ENCODE data around the gene CDCA7L. TPM values are rescaled to one million over a fixed set of nuclear protein-coding genes. Genes with fewer than 3 reads are reported as not detected.

CDCA7L gene
- total RNA-seq, 1 experiment from 2014 or later = 107 TPM

GRCh38 chr7:21912305-21912704 is 33.4 kb downstream of the CDCA7L start:
- Histone ChIP-seq H3K9me2 (ENCODE audit: insufficient read depth) (no peaks in the 10 kb centered on the region), H2AFZ (ENCODE audit: low read depth, low read length, poor library complexity, severe bottlenecking) (no peak overlapping the region), H3K4me1 (ENCODE audit: control insufficient read depth in 1 of 2, insufficient read depth in 2 of 2, low read length in 2 of 2) (no peaks in the 10 kb centered on the region), H3K36me3 (ENCODE audit: control insufficient read depth in 1 of 2, insufficient read depth in 2 of 2, low read length in 2 of 2) (peaks cover 26 to 38% of the 10 kb centered on the region in 2 experiments; a peak in 3 of 4 replicates), H3K27ac (ENCODE audit: low read depth, low read length) (no peak overlapping the region), H3K4me2 (ENCODE audit: low read length) (no peak overlapping the region), H3K9me3 (ENCODE audit: control insufficient read depth in 1 of 2, insufficient read depth in 1 of 2, low read depth in 1 of 2, low read length in 2 of 2) (no peaks in the 10 kb centered on the region), H4K20me1 (ENCODE audit: insufficient read depth) (no peaks in the 10 kb centered on the region), H3K4me3 (replicated peaks in 1 of 2; ENCODE audit: low read depth in 1 of 2, low read length in 2 of 2) (no peak overlapping the region), H3K27me3 (ENCODE audit: insufficient read depth, low read length) (no peaks in the 10 kb centered on the region), H3K9ac (ENCODE audit: low read length) (no peak overlapping the region), H3K79me2 (ENCODE audit: insufficient read depth, low read length) (peaks cover 20% of the 10 kb centered on the region)
- ChIA-PET CTCF (no interaction called here), POLR2A (no interaction called here), RAD21 (ENCODE audit: low non-redundant PET in 1 of 2, low total read pairs in 2 of 2, uncharacterized antibody in 2 of 2, unreplicated experiment in 2 of 2) (no interaction called here)
- intact Hi-C loops (cut with micrococcal nuclease) = no loop called here
- no peak for TF ChIP-seq CBX3 (IDR thresholded peaks at IDR 0.05; ENCODE audit: low read depth)
- no peak for TF ChIP-seq SRF (IDR thresholded peaks at IDR 0.05; ENCODE audit: low read depth)
- no peak for TF ChIP-seq ELF1 (IDR thresholded peaks at IDR 0.05; ENCODE audit: borderline replicate concordance, low read depth)
- no peak for TF ChIP-seq JUND (IDR thresholded peaks at IDR 0.05)
- TF ChIP-seq YY1 (IDR thresholded peaks at IDR 0.05; ENCODE audit: extremely low read depth, insufficient replicate concordance, low read depth, low read length) = no peak
- TF ChIP-seq EGR1 (IDR thresholded peaks at IDR 0.05; ENCODE audit: low read depth) = no peak
- no peak for TF ChIP-seq ZNF274 (IDR thresholded peaks at IDR 0.05; ENCODE audit: low read depth, low read length)
- no TSS peak for BruUV-seq (replicated peaks)
- DNase-seq (ENCODE audit: low read depth, low spot score) (no peak), ATAC-seq (no peak)

GRCh38 chr7:21911341-21911875 is 34.3 kb downstream of the CDCA7L start:
- CTCF ChIA-PET = no interaction called here
- Histone ChIP-seq H3K4me1 (ENCODE audit: control insufficient read depth in 1 of 2, insufficient read depth in 2 of 2, low read length in 2 of 2) (no peaks in the 10 kb centered on the region), H3K27me3 (ENCODE audit: insufficient read depth, low read length) (no peaks in the 10 kb centered on the region), H3K9me2 (ENCODE audit: insufficient read depth) (no peaks in the 10 kb centered on the region), H4K20me1 (ENCODE audit: insufficient read depth) (no peaks in the 10 kb centered on the region), H3K9ac (ENCODE audit: low read length) (no peak overlapping the region), H3K4me2 (ENCODE audit: low read length) (no peak overlapping the region), H2AFZ (ENCODE audit: low read depth, low read length, poor library complexity, severe bottlenecking) (no peak overlapping the region), H3K79me2 (ENCODE audit: insufficient read depth, low read length) (peaks cover 17% of the 10 kb centered on the region; the same call in 1 of the 2 replicates), H3K9me3 (ENCODE audit: control insufficient read depth in 1 of 2, insufficient read depth in 1 of 2, low read depth in 1 of 2, low read length in 2 of 2) (no peaks in the 10 kb centered on the region), H3K27ac (ENCODE audit: low read depth, low read length) (no peak overlapping the region), H3K4me3 (replicated peaks in 1 of 2; ENCODE audit: low read depth in 1 of 2, low read length in 2 of 2) (no peak overlapping the region), H3K36me3 (ENCODE audit: control insufficient read depth in 1 of 2, insufficient read depth in 2 of 2, low read length in 2 of 2) (peaks cover 34 to 42% of the 10 kb centered on the region in 2 experiments; a peak in 3 of 4 replicates)
- POLR2A ChIA-PET = no interaction called here
- RAD21 ChIA-PET (ENCODE audit: low non-redundant PET in 1 of 2, low total read pairs in 2 of 2, uncharacterized antibody in 2 of 2, unreplicated experiment in 2 of 2) = no interaction called here
- ATAC-seq (no peak), DNase-seq (ENCODE audit: low read depth, low spot score) (no peak)
- no TSS peak for BruUV-seq (replicated peaks)
- TF ChIP-seq CEBPB (IDR thresholded peaks at IDR 0.05; ENCODE audit: low read depth) = no peak
- TF ChIP-seq ELF1 (IDR thresholded peaks at IDR 0.05; ENCODE audit: borderline replicate concordance, low read depth) = no peak
- no peak for TF ChIP-seq EZH2 (IDR thresholded peaks at IDR 0.05)
- TF ChIP-seq REST (IDR thresholded peaks at IDR 0.05; ENCODE audit: low read depth) = no peak
- TF ChIP-seq SP1 (IDR thresholded peaks at IDR 0.05; ENCODE audit: low read depth) = no peak
- TF ChIP-seq SRF (IDR thresholded peaks at IDR 0.05; ENCODE audit: low read depth) = no peak
- TF ChIP-seq YY1 (IDR thresholded peaks at IDR 0.05; ENCODE audit: extremely low read depth, insufficient replicate concordance, low read depth, low read length) = no peak
- TF ChIP-seq MAX (IDR thresholded peaks at IDR 0.05) = no peak
- TF ChIP-seq CTCF (IDR thresholded peaks at IDR 0.05 in 2 of 3, conservative IDR thresholded peaks at IDR 0.05 in 1 of 3; ENCODE audit: borderline replicate concordance in 1 of 3, insufficient read depth in 1 of 3, low read depth in 2 of 3, low read length in 2 of 3) = no peak
- TF ChIP-seq POLR2AphosphoS5 (IDR thresholded peaks at IDR 0.05; ENCODE audit: low read depth, low read length) = no peak
- TF ChIP-seq JUND (IDR thresholded peaks at IDR 0.05) = no peak
- TF ChIP-seq EZH2phosphoT487 (IDR thresholded peaks at IDR 0.05; ENCODE audit: borderline replicate concordance) = no peak
- intact Hi-C loops (cut with micrococcal nuclease) = no loop called here
